ENCODE results near the gene SLC25A21. TPM values are rescaled to one million over a fixed set of nuclear protein-coding genes. Genes with fewer than 3 reads are reported as not detected.
"Not testable (repeated sequence)": the region's sequence is repeated elsewhere in the genome, so short reads cannot be mapped to it uniquely, and the experiment has no call there.

Gene SLC25A21
- total and polyA plus RNA-seq, 9 donors: 0.85 to 3.3 (median 1.1) TPM

DNA sequence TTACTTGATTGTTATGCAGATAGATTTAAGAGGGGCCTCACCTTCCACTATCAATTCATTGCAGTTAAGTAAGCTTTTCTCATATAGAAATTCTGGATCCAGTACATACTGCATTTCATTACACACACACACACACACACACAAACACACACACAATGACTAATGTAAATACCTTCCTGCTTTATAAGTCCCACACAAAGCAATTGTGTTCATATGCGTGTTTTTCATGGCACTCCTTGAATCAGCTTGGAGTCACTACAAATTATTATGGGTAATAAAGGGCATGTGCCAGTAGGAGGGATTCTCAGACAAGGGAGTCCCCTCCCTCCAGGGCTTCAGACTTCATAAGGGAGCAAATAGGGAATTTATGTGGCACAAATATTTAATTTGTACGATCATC, 29.9 kb upstream of the SLC25A21 start:
- WGBS (ENCODE audit: insufficient coverage): no CpG with 5 or more reads among the region's 2 CpGs
- Histone ChIP-seq H3K36me3 (ENCODE audit: control insufficient read depth, insufficient read depth, low read length) (no peaks in the 10 kb centered on the region), H3K4me3 (ENCODE audit: low read length) (no peak overlapping the region), H3K9me3 (replicated peaks; ENCODE audit: control insufficient read depth, low read depth, low read length) (peaks cover 18% of the 10 kb centered on the region), H3K4me1 (ENCODE audit: control insufficient read depth, insufficient read depth, low read length) (no peaks in the 10 kb centered on the region), H3K27me3 (ENCODE audit: control insufficient read depth, insufficient read depth, low read length) (no peaks in the 10 kb centered on the region), H3K27ac (ENCODE audit: low read length) (no peak overlapping the region)
- DNase-seq: no peak

DNA sequence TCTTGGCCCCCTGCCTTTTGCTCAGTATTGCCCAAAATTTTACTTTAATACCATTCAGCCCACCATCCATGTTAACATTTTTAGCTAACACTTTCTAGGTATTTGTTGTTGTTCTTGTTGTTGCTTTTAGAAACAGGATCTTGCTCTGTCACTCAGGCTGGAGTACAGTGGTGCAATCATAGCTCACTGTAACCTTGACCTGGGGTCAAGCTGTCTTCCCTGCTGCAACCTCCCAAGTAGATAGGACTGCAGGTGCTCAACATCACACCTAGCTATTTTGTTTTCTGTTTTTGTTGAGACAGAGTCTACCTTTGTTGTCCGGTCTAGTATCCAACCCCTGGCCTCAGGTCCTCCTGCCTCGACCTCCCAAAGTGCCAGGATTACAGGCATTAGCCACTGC, 29.3 kb upstream of the SLC25A21 start:
- no peaks in the 10 kb centered on the region for H3K4me1 ChIP-seq (ENCODE audit: control insufficient read depth, insufficient read depth, low read length)
- no CpG with 5 or more reads among the region's 2 CpGs for WGBS (ENCODE audit: insufficient coverage)
- no peak overlapping the region for H3K4me3 ChIP-seq (ENCODE audit: low read length)
- DNase-seq: no peak
- H3K36me3 ChIP-seq (ENCODE audit: control insufficient read depth, insufficient read depth, low read length): no peaks in the 10 kb centered on the region
- no peak overlapping the region for H3K27ac ChIP-seq (ENCODE audit: low read length)
- H3K9me3 ChIP-seq (replicated peaks; ENCODE audit: control insufficient read depth, low read depth, low read length): peaks cover 14% of the 10 kb centered on the region
- no peaks in the 10 kb centered on the region for H3K27me3 ChIP-seq (ENCODE audit: control insufficient read depth, insufficient read depth, low read length)

DNA sequence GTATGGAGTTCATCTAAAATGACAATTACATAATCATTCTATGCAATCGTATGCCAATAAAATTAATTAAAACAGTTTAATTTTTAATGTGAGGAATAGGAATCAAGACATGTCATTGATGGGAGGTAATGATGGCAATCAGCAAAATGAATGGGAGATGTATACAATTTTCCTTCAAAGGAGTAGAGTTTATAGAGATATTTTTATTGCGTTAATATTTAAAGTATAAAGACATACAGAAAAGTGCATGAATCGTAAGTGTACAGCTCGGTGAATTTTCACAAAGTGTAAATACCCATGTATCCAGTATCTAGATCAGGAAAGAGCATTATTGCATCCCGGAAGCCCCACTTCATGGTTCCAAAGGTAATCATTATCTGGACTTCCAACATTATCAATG, 26.5 kb upstream of the SLC25A21 start:
- no CpG with 5 or more reads among the region's 5 CpGs for WGBS (ENCODE audit: insufficient coverage)
- H3K27me3 ChIP-seq (ENCODE audit: control insufficient read depth, insufficient read depth, low read length): no peaks in the 10 kb centered on the region
- no peak overlapping the region for H3K27ac ChIP-seq (ENCODE audit: low read length)
- H3K36me3 ChIP-seq (ENCODE audit: control insufficient read depth, insufficient read depth, low read length): no peaks in the 10 kb centered on the region
- H3K4me1 ChIP-seq (ENCODE audit: control insufficient read depth, insufficient read depth, low read length): no peaks in the 10 kb centered on the region
- H3K9me3 ChIP-seq (replicated peaks; ENCODE audit: control insufficient read depth, low read depth, low read length): no peaks in the 10 kb centered on the region
- DNase-seq: no peak
- H3K4me3 ChIP-seq (ENCODE audit: low read length): no peak overlapping the region

DNA sequence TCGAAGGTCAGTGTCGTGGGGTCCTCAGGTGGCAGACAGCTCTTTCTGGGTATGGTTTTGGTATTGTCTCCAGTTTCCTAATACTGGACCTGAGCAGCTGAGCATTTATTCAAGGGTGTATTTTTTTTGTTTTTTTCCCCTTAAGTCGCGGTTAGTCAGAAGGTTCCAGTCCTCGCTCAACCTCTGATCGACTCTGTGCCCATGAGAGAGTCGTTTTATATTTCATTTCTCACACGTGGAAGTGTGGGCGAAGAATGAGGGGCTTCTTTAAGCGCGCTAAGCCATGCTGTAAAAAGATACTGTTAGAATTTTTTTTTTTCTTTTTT, 25.8 kb upstream of the SLC25A21 start:
- H3K27ac ChIP-seq (ENCODE audit: low read length): peak overlapping the region; percentile 91
- DNase-seq: no peak
- no peaks in the 10 kb centered on the region for H3K4me1 ChIP-seq (ENCODE audit: control insufficient read depth, insufficient read depth, low read length)
- no peaks in the 10 kb centered on the region for H3K36me3 ChIP-seq (ENCODE audit: control insufficient read depth, insufficient read depth, low read length)
- H3K4me3 ChIP-seq (ENCODE audit: low read length): peak overlapping the region; percentile 79
- no peaks in the 10 kb centered on the region for H3K9me3 ChIP-seq (replicated peaks; ENCODE audit: control insufficient read depth, low read depth, low read length)
- no peaks in the 10 kb centered on the region for H3K27me3 ChIP-seq (ENCODE audit: control insufficient read depth, insufficient read depth, low read length)
- 5% methylated on average over 2 of the region's 11 CpGs for WGBS (ENCODE audit: insufficient coverage)

GRCh38 chr14:37197421-37198272, 25.2 kb upstream of the SLC25A21 start, which contains the start of gene MIPOL1:
Gene MIPOL1 (plus strand): TSS chr14:37197937. CDS start chr14:37247889, 49,952 bp downstream.
- H3K9me3 ChIP-seq (replicated peaks; ENCODE audit: control insufficient read depth, low read depth, low read length): no peaks in the 10 kb centered on the region
- under 1% methylated on average over 69 of the region's 70 CpGs for WGBS (ENCODE audit: insufficient coverage)

DNA sequence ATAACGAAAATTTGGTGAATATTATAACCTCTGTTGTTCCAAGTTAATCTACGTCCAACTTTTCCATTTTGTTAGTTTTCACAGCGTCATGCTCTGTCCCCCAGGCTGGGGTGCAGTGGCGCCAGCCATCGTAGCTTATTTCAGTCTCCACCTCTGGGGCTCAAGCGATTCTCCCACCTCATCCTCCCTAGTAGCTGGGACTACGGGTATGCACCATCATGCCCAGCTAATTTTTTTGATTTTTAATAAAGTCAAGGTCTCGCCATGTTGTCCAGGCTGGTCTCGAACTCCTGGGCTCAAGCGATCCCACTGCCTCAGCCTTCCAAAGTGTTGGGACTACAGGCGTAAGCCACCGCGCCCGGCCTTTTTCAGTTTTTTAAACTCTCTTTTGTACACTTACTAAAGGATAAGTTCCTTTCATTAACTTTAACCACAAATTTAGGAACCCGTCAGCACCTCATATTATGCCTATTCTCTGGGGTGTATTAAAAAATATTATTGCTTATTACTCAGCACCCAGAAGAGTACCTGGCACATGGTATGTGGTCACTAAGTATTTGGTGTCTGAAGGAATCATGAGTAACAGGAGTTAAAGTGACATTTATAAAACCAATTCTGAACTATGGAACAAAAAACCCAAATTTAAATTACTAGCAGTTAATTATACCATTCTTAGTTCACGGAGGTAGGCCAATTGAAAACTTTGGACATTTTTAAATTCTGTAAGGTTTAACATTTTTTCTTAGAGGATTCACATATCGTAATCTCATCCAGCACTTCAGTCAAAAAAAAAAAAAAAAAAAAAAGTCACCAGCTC, 24.4 kb upstream of the SLC25A21 start:
- Histone ChIP-seq H3K27ac (ENCODE audit: low read length) (peak overlapping the region; percentile 91), H3K4me1 (ENCODE audit: control insufficient read depth, insufficient read depth, low read length) (no peaks in the 10 kb centered on the region), H3K27me3 (ENCODE audit: control insufficient read depth, insufficient read depth, low read length) (no peaks in the 10 kb centered on the region), H3K4me3 (ENCODE audit: low read length) (peak overlapping the region; percentile 79), H3K9me3 (replicated peaks; ENCODE audit: control insufficient read depth, low read depth, low read length) (no peaks in the 10 kb centered on the region), H3K36me3 (ENCODE audit: control insufficient read depth, insufficient read depth, low read length) (no peaks in the 10 kb centered on the region)
- 98% methylated on average over 9 of the region's 17 CpGs for WGBS (ENCODE audit: insufficient coverage)
- DNase-seq: peak; percentile 1

More at GRCh38 chr14:37197421-37198272, 25.2 kb upstream of the SLC25A21 start, which contains the start of gene MIPOL1:
- peak; percentile 94 for DNase-seq
- Histone ChIP-seq H3K27ac (ENCODE audit: low read length) (peak within 1 kb of the TSS; percentile 91), H3K27me3 (ENCODE audit: control insufficient read depth, insufficient read depth, low read length) (no peaks in the 10 kb centered on the region), H3K4me1 (ENCODE audit: control insufficient read depth, insufficient read depth, low read length) (no peaks in the 10 kb centered on the region), H3K36me3 (ENCODE audit: control insufficient read depth, insufficient read depth, low read length) (no peaks in the 10 kb centered on the region), H3K4me3 (ENCODE audit: low read length) (peak within 1 kb of the TSS; percentile 79)

GRCh38 chr14:37195327-37195726, 22.9 kb upstream of the SLC25A21 start:
- no peak for DNase-seq
- no peak overlapping the region for H3K4me3 ChIP-seq (ENCODE audit: low read length)
- no peaks in the 10 kb centered on the region for H3K9me3 ChIP-seq (replicated peaks; ENCODE audit: control insufficient read depth, low read depth, low read length)
- no peaks in the 10 kb centered on the region for H3K4me1 ChIP-seq (ENCODE audit: control insufficient read depth, insufficient read depth, low read length)
- H3K27me3 ChIP-seq (ENCODE audit: control insufficient read depth, insufficient read depth, low read length): no peaks in the 10 kb centered on the region
- no peak overlapping the region for H3K27ac ChIP-seq (ENCODE audit: low read length)
- no peaks in the 10 kb centered on the region for H3K36me3 ChIP-seq (ENCODE audit: control insufficient read depth, insufficient read depth, low read length)
- WGBS (ENCODE audit: insufficient coverage): 71% methylated on average over 1 of the region's 1 CpG

DNA sequence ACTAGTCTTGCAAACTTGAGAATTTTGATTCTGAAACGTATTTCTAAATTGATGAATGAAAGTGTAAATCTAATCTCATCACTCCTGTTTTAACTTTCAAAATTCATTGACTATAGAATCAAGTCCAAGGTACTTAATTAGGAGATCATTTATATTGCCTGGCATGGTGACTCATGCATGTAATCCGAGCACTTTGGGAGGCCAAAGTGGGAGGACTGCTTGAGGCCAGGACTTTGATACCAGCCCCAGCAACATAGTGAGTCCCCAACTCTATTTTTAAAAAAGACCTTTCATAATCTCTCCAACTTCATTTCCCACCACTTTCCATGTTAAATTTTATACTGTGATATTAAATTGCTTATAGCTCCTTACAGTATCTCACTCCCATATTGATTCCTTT, 22.3 kb upstream of the SLC25A21 start:
- Histone ChIP-seq H3K4me3 (ENCODE audit: low read length) (no peak overlapping the region), H3K27me3 (ENCODE audit: control insufficient read depth, insufficient read depth, low read length) (no peaks in the 10 kb centered on the region), H3K36me3 (ENCODE audit: control insufficient read depth, insufficient read depth, low read length) (no peaks in the 10 kb centered on the region), H3K9me3 (replicated peaks; ENCODE audit: control insufficient read depth, low read depth, low read length) (no peaks in the 10 kb centered on the region), H3K4me1 (ENCODE audit: control insufficient read depth, insufficient read depth, low read length) (no peaks in the 10 kb centered on the region), H3K27ac (ENCODE audit: low read length) (no peak overlapping the region)
- WGBS (ENCODE audit: insufficient coverage): no CpG with 5 or more reads among the region's 2 CpGs
- DNase-seq: no peak

- H3K27me3 ChIP-seq (ENCODE audit: control insufficient read depth, insufficient read depth, low read length); DNase-seq; H3K4me3 ChIP-seq (ENCODE audit: low read length); H3K27ac ChIP-seq (ENCODE audit: low read length); H3K4me1 ChIP-seq (ENCODE audit: control insufficient read depth, insufficient read depth, low read length); H3K36me3 ChIP-seq (ENCODE audit: control insufficient read depth, insufficient read depth, low read length); H3K9me3 ChIP-seq (replicated peaks; ENCODE audit: control insufficient read depth, low read depth, low read length): not testable (repeated sequence)
- no CpG with 5 or more reads among the region's 2 CpGs for WGBS (ENCODE audit: insufficient coverage)
Measured at GRCh38 chr14:37189733-37190132, 17.3 kb upstream of the SLC25A21 start.

- DNase-seq; H3K27ac ChIP-seq (ENCODE audit: low read length); H3K36me3 ChIP-seq (ENCODE audit: control insufficient read depth, insufficient read depth, low read length); H3K4me1 ChIP-seq (ENCODE audit: control insufficient read depth, insufficient read depth, low read length); H3K9me3 ChIP-seq (replicated peaks; ENCODE audit: control insufficient read depth, low read depth, low read length); H3K4me3 ChIP-seq (ENCODE audit: low read length); H3K27me3 ChIP-seq (ENCODE audit: control insufficient read depth, insufficient read depth, low read length): not testable (repeated sequence)
- 69% methylated on average over 5 of the region's 9 CpGs for WGBS (ENCODE audit: insufficient coverage)
Measured at GRCh38 chr14:37187840-37188577, 15.6 kb upstream of the SLC25A21 start.

Data from muscle of leg (tissue), 11 donors.